Left lung (tissue), 10 donors: ENCODE data around the gene ATP11B. TPM values are rescaled to one million over a fixed set of nuclear protein-coding genes. Genes with fewer than 3 reads are reported as not detected.

ENCODE experiments used
- ATAC-seq: fragments of 200-7000 bp; cut with Tn5 transposase; one replicate; pipeline ENCODE4 v1.9.1; 2020; ENCODE audit warnings: moderate library complexity
- DNase-seq, 4 donors: peaks; one replicate each; pipeline ENCODE4 v3.0.0-alpha.2; 2013 to 2020
- H3K27ac ChIP-seq, 2 donors: fragments of 200-600 bp; sonication (generic) in 1 of 2; one replicate each; pipeline versions ENCODE4 v1.5.0 to v1.8.0; 2020 to 2021
- H3K27me3 ChIP-seq, 2 donors: fragments of 200-600 bp; sonication (generic) in 1 of 2; one replicate each; pipeline versions ENCODE4 v1.5.0 to v1.8.0; 2020 to 2021
- H3K36me3 ChIP-seq, 2 donors: fragments of 200-600 bp; sonication (generic) in 1 of 2; one replicate each; pipeline versions ENCODE4 v1.5.0 to v1.8.0; 2020 to 2021
- H3K4me1 ChIP-seq, 2 donors: fragments of 200-600 bp; one replicate each; pipeline ENCODE4 v1.8.0; 2021
- H3K4me3 ChIP-seq, 2 donors: fragments of 200-600 bp; sonication (generic) in 1 of 2; one replicate each; pipeline versions ENCODE4 v1.5.0 to v1.8.0; 2020 to 2021; ENCODE audit warnings: mild to moderate bottlenecking in 1 of 2
- H3K9me3 ChIP-seq, 2 donors: fragments of 200-600 bp; sonication (generic) in 1 of 2; one replicate each; pipeline versions ENCODE4 v1.5.0 to v1.8.0; 2020 to 2021
- CTCF ChIP-seq, 2 donors: fragments of 200-600 bp; sonication (generic) in 1 of 2; IDR thresholded peaks; one replicate each; pipeline versions ENCODE4 v1.5.0 to v1.8.0; 2021; ENCODE audit warnings: antibody characterized with exemption in 2 of 2
- intact Hi-C, 2 donors: fragments of 100-400 bp; cut with DNase I; formaldehyde crosslinking; loops; one replicate each; pipeline versions ENCODE4 v1.11.2 to v1.14.2; 2022
- polyA plus RNA-seq, 6 donors: library from polyadenylated mRNA; unstranded; fragments of 120-200 nt; gene quantifications; one replicate each; pipeline ENCODE4 v1.2.1, GENCODE V29; 2013; ENCODE audit not compliant: insufficient read length in 6 of 6
- total RNA-seq, 2 donors: library from RNA; stranded (reverse); fragmentation: NEBNext Ultra II Directional; extraction: Animal tissue kit (Norgen Biotek cat#: 25700); gene quantifications; one replicate each; pipeline ENCODE4 v1.2.1, GENCODE V29; 2021
- donor health status: DM: no; HTN: yes; CAD: no.
- donor health status: DM: no; HTN: no; CAD: no.

ATP11B gene
- total and polyA plus RNA-seq, 8 donors: 53.9 to 85.0 (median 60.7) TPM

GRCh38 chr3:182921665-182922355 is 128.5 kb downstream of the ATP11B start:
- intact Hi-C loops: no loop called here
- TF ChIP-seq CTCF (IDR thresholded peaks at IDR 0.05): no peak
- Histone ChIP-seq H3K36me3 (peaks cover 0 to 12% of the 10 kb centered on the region in 2 donors), H3K4me3 (no peak overlapping the region), H3K9me3 (no peaks in the 10 kb centered on the region), H3K27me3 (no peaks in the 10 kb centered on the region), H3K27ac (no peak overlapping the region), H3K4me1 (no peaks in the 10 kb centered on the region)
- DNase-seq: no peak
- ATAC-seq: no peak

GRCh38 chr3:182925330-182925943 is 132.1 kb downstream of the ATP11B start:
- intact Hi-C loops: no loop called here
- Histone ChIP-seq H3K9me3 (no peaks in the 10 kb centered on the region), H3K4me1 (no peaks in the 10 kb centered on the region), H3K27ac (no peak overlapping the region), H3K4me3 (no peak overlapping the region), H3K27me3 (no peaks in the 10 kb centered on the region), H3K36me3 (no peaks in the 10 kb centered on the region)
- ATAC-seq: peak; percentile 31
- DNase-seq: no peak
- no peak for TF ChIP-seq CTCF (IDR thresholded peaks at IDR 0.05)

GRCh38 chr3:182925944-182926337 is 132.6 kb downstream of the ATP11B start:
- H3K4me1 ChIP-seq: no peaks in the 10 kb centered on the region
- ATAC-seq (no peak), DNase-seq (no peak)
- no peaks in the 10 kb centered on the region for H3K27me3 ChIP-seq
- H3K4me3 ChIP-seq: no peak overlapping the region
- intact Hi-C loops: no loop called here
- H3K9me3 ChIP-seq: no peaks in the 10 kb centered on the region
- no peak overlapping the region for H3K27ac ChIP-seq
- H3K36me3 ChIP-seq: no peaks in the 10 kb centered on the region
- no peak for TF ChIP-seq CTCF (IDR thresholded peaks at IDR 0.05)

DNA sequence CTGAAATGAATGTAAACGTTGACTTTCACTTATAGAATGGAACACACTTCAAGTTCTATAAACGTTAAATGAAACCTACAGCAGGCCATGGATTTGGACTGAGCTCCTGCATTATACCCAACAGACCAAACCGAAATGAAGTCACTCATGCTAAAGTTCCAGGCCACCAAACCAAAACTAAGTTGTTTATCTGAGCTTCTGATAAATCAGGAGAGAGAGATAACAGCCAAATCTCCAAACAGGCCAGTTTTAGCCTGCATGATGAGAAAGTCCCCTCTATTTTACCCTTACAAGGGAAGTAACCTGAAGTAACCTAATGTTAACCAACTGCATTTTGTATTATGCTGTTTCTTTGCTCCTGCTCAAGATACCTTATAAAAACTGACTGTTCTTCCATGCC is 142.5 kb downstream of the ATP11B start:
- Histone ChIP-seq H3K9me3 (peaks cover 0 to 19% of the 10 kb centered on the region in 2 donors), H3K4me1 (no peaks in the 10 kb centered on the region), H3K27me3 (no peaks in the 10 kb centered on the region), H3K27ac (no peak overlapping the region), H3K36me3 (no peaks in the 10 kb centered on the region), H3K4me3 (no peak overlapping the region)
- DNase-seq (no peak), ATAC-seq (no peak)
- TF ChIP-seq CTCF (IDR thresholded peaks at IDR 0.05): no peak
- intact Hi-C loops: no loop called here

DNA sequence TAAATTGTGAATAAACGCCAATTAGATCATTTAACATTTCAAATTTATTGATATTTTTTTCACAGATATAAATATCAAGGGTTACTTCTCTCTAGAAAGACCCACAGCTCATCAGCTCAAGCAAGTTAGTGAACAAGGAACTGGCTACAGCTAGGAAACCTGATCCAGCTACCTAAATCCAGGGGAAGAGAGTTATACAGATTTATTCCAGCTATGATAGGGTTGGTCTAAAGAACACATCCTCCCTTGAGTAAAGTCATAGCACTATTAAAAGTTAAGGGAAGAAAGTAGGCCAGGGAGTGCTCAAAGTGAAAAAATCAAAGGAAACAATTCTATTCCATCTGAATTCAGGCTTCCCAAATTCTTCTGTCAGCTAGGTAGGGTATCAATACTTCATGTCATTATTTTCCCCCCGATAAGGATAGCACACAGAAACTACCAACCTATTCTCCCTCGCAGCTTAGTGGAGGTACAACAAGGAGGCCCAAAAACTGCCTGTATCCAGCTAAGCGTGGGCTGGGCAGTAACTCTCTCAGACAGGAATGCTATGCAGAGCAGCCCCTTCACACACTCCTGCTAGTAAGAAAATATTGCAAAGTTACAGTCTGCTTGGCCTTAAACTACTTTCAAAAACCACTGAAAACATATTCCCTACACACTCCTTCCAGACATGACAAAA is 143.1 kb downstream of the ATP11B start:
- H3K27ac ChIP-seq: no peak overlapping the region
- H3K4me3 ChIP-seq: no peak overlapping the region
- no peaks in the 10 kb centered on the region for H3K27me3 ChIP-seq
- H3K36me3 ChIP-seq: no peaks in the 10 kb centered on the region
- H3K4me1 ChIP-seq: no peaks in the 10 kb centered on the region
- DNase-seq (no peak), ATAC-seq (no peak)
- peaks cover 0 to 17% of the 10 kb centered on the region in 2 donors for H3K9me3 ChIP-seq
- TF ChIP-seq CTCF (IDR thresholded peaks at IDR 0.05): no peak
- intact Hi-C loops: no loop called here
